A549 (cell line): ENCODE measurements around the gene CMBL.

ENCODE experiments used
- CTCF ChIP-seq: fragments of >200 bp; sonication (Bioruptor Twin); formaldehyde crosslinking; IDR thresholded peaks from 3 replicates; pipeline ENCODE4 v1.5.1; 2016
- EP300 ChIP-seq, 2 experiments: fragments of >200 bp; sonication (Bioruptor Twin); formaldehyde crosslinking; IDR thresholded peaks; 2 replicates in 1 of 2; 3 replicates in 1 of 2; pipeline ENCODE4 v1.6.1; 2016 to 2017
- ESRRA ChIP-seq: fragments of 150-350 bp; IDR thresholded peaks from 2 replicates; pipeline ENCODE4 v1.6.1; 2014; ENCODE audit warnings: mild to moderate bottlenecking, low read length, borderline replicate concordance
- HOXA7 ChIP-seq: fragments of 250-450 bp; sonication (Bioruptor Pico); IDR thresholded peaks from 2 replicates; pipeline ENCODE4 v1.5.0; 2020; ENCODE audit warnings: mild to moderate bottlenecking, moderate library complexity
- MAX ChIP-seq: IDR thresholded peaks from 2 replicates; pipeline ENCODE4 v1.6.1; 2012
- MAZ ChIP-seq: fragments of 150-350 bp; IDR thresholded peaks from 2 replicates; pipeline ENCODE4 v1.6.1; 2014; ENCODE audit warnings: antibody characterized with exemption, low read depth, low read length, borderline replicate concordance
- MYC ChIP-seq: IDR thresholded peaks from 2 replicates; pipeline ENCODE4 v1.6.1; 2012; ENCODE audit warnings: mild to moderate bottlenecking, inconsistent platforms, low read length, improper control_type of control experiment, borderline replicate concordance
- NR3C1 ChIP-seq: fragments of >200 bp; sonication (Bioruptor Twin); formaldehyde crosslinking; IDR thresholded peaks from 3 replicates; pipeline ENCODE4 v1.6.1; 2017
- POLR2A ChIP-seq: IDR thresholded peaks from 2 replicates; pipeline ENCODE4 v1.6.1; 2012; ENCODE audit warnings: mild to moderate bottlenecking, low read length
- RAD21 ChIP-seq, 2 experiments: fragments of >200 bp in 1 of 2; sonication (Bioruptor Twin) in 1 of 2; formaldehyde crosslinking in 1 of 2; IDR thresholded peaks in 1 of 2; conservative IDR thresholded peaks in 1 of 2; 2 replicates in 1 of 2; 3 replicates in 1 of 2; pipeline ENCODE4 v1.6.1; 2012 to 2018; ENCODE audit warnings: inconsistent platforms in 1 of 2
- RFX5 ChIP-seq: fragments of 450-650 bp; IDR thresholded peaks from 2 replicates; pipeline ENCODE4 v1.7.1; 2014; ENCODE audit warnings: antibody characterized with exemption, mild to moderate bottlenecking, moderate library complexity
- ZSCAN20 ChIP-seq: fragments of 250-450 bp; sonication (Bioruptor Pico); IDR thresholded peaks from 2 replicates; pipeline ENCODE4 v1.8.0; 2022; ENCODE audit warnings: mild to moderate bottlenecking, moderate library complexity

- no peak for TF ChIP-seq RAD21 (conservative IDR thresholded peaks at IDR 0.05 in 1 of 2, IDR thresholded peaks at IDR 0.05 in 1 of 2)
- TF ChIP-seq CTCF = no peak
- no peak for TF ChIP-seq ESRRA
- TF ChIP-seq MAX = no peak
- TF ChIP-seq HOXA7 = no peak
- TF ChIP-seq MYC = no peak
- no peak for TF ChIP-seq POLR2A
- TF ChIP-seq RFX5 = no peak
- TF ChIP-seq NR3C1 = no peak
- no peak for TF ChIP-seq MAZ
- TF ChIP-seq EP300 (IDR thresholded peaks at IDR 0.05) = no peak
- no peak for TF ChIP-seq ZSCAN20 (CRISPR knock-in tag)
These were observed 53.0 kb downstream of the CMBL start for GRCh38 chr5:10254686-10255085.
